Neuronal stem cell (in vitro differentiated cells): ENCODE data around the gene NRIP1.

Source experiments
- DNase-seq: peaks from one replicate; pipeline ENCODE4 v3.0.0-alpha.2; 2013; ENCODE audit warnings: low spot score
- H2AFZ ChIP-seq: one replicate; pipeline ENCODE4 v1.6.1; 2013; ENCODE audit warnings: mild to moderate bottlenecking, low read length, inconsistent platforms
- H2AK5ac ChIP-seq: 2 replicates; pipeline ENCODE4 v1.6.1; 2013; ENCODE audit warnings: low read depth, mild to moderate bottlenecking, inconsistent platforms, low read length, moderate library complexity, mixed read lengths
- H2BK120ac ChIP-seq: 2 replicates; pipeline ENCODE4 v1.6.1; 2013; ENCODE audit warnings: low read depth, mild to moderate bottlenecking, inconsistent platforms, low read length, moderate library complexity, mixed read lengths
- H2BK12ac ChIP-seq: one replicate; pipeline ENCODE4 v1.6.1; 2013; ENCODE audit warnings: low read length, inconsistent platforms
- H2BK15ac ChIP-seq: 2 replicates; pipeline ENCODE4 v1.6.1; 2013; ENCODE audit warnings: mild to moderate bottlenecking, low read length, inconsistent platforms, mixed read lengths
- H2BK5ac ChIP-seq: one replicate; pipeline ENCODE4 v1.6.1; 2013; ENCODE audit warnings: inconsistent platforms, mild to moderate bottlenecking, low read length, moderate library complexity
- H3K14ac ChIP-seq: one replicate; pipeline ENCODE4 v1.6.1; 2013; ENCODE audit warnings: low read length, inconsistent platforms
- H3K18ac ChIP-seq: 2 replicates; pipeline ENCODE4 v1.6.1; 2013; ENCODE audit warnings: low read length, inconsistent platforms
- H3K23ac ChIP-seq: 2 replicates; pipeline ENCODE4 v1.6.1; 2013; ENCODE audit warnings: low read depth, mild to moderate bottlenecking, mixed read lengths, low read length, inconsistent platforms; ENCODE audit not compliant: poor library complexity
- H3K27ac ChIP-seq: replicated peaks from 3 replicates; pipeline ENCODE4 v1.5.1; 2013; ENCODE audit warnings: low read length, inconsistent platforms
- H3K27me3 ChIP-seq, 3 experiments: 2 replicates each; pipeline ENCODE4 v1.6.1; 2013; ENCODE audit warnings: low read length in 3 of 3, mild to moderate bottlenecking in 2 of 3, inconsistent platforms in 1 of 3, low read depth in 1 of 3, mixed read lengths in 1 of 3, moderate library complexity in 1 of 3; ENCODE audit not compliant: control insufficient read depth in 3 of 3, insufficient read depth in 3 of 3
- H3K36me3 ChIP-seq, 2 donors: replicated peaks in 1 of 2; 2 replicates each; pipeline ENCODE4 v1.6.1; 2013; ENCODE audit warnings: low read length in 2 of 2; ENCODE audit not compliant: control insufficient read depth in 2 of 2, insufficient read depth in 2 of 2
- H3K4ac ChIP-seq: 2 replicates; pipeline ENCODE4 v1.6.1; 2013; ENCODE audit warnings: inconsistent platforms, mild to moderate bottlenecking, low read length, moderate library complexity
- H3K4me1 ChIP-seq, 2 donors: 1 replicate in 1 of 2; 2 replicates in 1 of 2; pipeline ENCODE4 v1.6.1; 2013; ENCODE audit warnings: low read length in 2 of 2, low read depth in 1 of 2; ENCODE audit not compliant: control insufficient read depth in 2 of 2, insufficient read depth in 1 of 2
- H3K4me2 ChIP-seq: one replicate; pipeline ENCODE4 v1.6.1; 2013; ENCODE audit warnings: mild to moderate bottlenecking, low read length, inconsistent platforms; ENCODE audit not compliant: insufficient read depth, poor library complexity, severe bottlenecking
- H3K4me3 ChIP-seq, 2 donors: 2 replicates each; pipeline ENCODE4 v1.5.1; 2013; ENCODE audit warnings: low read length in 2 of 2, mild to moderate bottlenecking in 2 of 2, inconsistent platforms in 1 of 2, moderate library complexity in 1 of 2
- H3K79me1 ChIP-seq: one replicate; pipeline ENCODE4 v1.6.1; 2013; ENCODE audit warnings: low read depth, mild to moderate bottlenecking, inconsistent platforms, low read length, moderate library complexity
- H3K9ac ChIP-seq: one replicate; pipeline ENCODE4 v1.6.1; 2013; ENCODE audit warnings: mild to moderate bottlenecking, low read depth, low read length, inconsistent platforms; ENCODE audit not compliant: poor library complexity
- H3K9me3 ChIP-seq, 2 donors: replicated peaks in 1 of 2; 2 replicates each; pipeline versions ENCODE3 to v1.6.1; 2013; ENCODE audit warnings: low read length in 2 of 2, mild to moderate bottlenecking in 2 of 2, inconsistent platforms in 1 of 2, low read depth in 1 of 2, mixed read lengths in 1 of 2, moderate library complexity in 1 of 2; ENCODE audit not compliant: control insufficient read depth in 2 of 2, insufficient read depth in 1 of 2
- H4K8ac ChIP-seq: one replicate; pipeline ENCODE4 v1.6.1; 2013; ENCODE audit warnings: low read depth, mild to moderate bottlenecking, inconsistent platforms, low read length, moderate library complexity
- H4K91ac ChIP-seq: one replicate; pipeline ENCODE4 v1.6.1; 2013; ENCODE audit warnings: low read length, low read depth, mild to moderate bottlenecking, inconsistent platforms; ENCODE audit not compliant: poor library complexity
- WGBS, 2 donors: extraction: QIAGEN DNeasy Blood & Tissue Kit; methylation state at CpG; one replicate each; pipeline ENCODE4 v1.1.7; 2013; ENCODE audit warnings: missing lambda C conversion rate in 2 of 2, mixed read lengths in 1 of 2; ENCODE audit not compliant: insufficient read length in 2 of 2, insufficient replicate concordance in 1 of 2; ENCODE audit errors: extremely low coverage in 2 of 2; 5-methylcytosine and 5-hydroxymethylcytosine counted together

Gene NRIP1

GRCh38 chr21:15006594-15007230, 58.1 kb downstream of the NRIP1 start:
- H3K9ac ChIP-seq: no peak overlapping the region
- peaks cover 4% of the 10 kb centered on the region for H3K79me1 ChIP-seq
- H3K36me3 ChIP-seq: peaks cover 0 to 37% of the 10 kb centered on the region in 2 donors
- H3K4me1 ChIP-seq: peaks cover 10 to 32% of the 10 kb centered on the region in 2 donors
- no peak overlapping the region for H2BK12ac ChIP-seq
- H3K27ac ChIP-seq: no peak overlapping the region
- no peaks in the 10 kb centered on the region for H3K27me3 ChIP-seq
- no peak overlapping the region for H3K14ac ChIP-seq
- H3K4me2 ChIP-seq: no peak overlapping the region
- no peak overlapping the region for H3K23ac ChIP-seq
- peaks cover 0 to 6% of the 10 kb centered on the region in 2 donors for H3K9me3 ChIP-seq
- DNase-seq: no peak
- no peak overlapping the region for H3K18ac ChIP-seq
- no CpG with 5 or more reads among the region's 2 CpGs for WGBS, 2 donors
- H3K4me3 ChIP-seq: no peak overlapping the region
- no peak overlapping the region for H2AFZ ChIP-seq
- no peak overlapping the region for H4K91ac ChIP-seq
- H4K8ac ChIP-seq: no peak overlapping the region
- no peak overlapping the region for H2BK120ac ChIP-seq
- no peak overlapping the region for H3K4ac ChIP-seq
- H2BK5ac ChIP-seq: no peak overlapping the region
- H2AK5ac ChIP-seq: no peak overlapping the region
- no peak overlapping the region for H2BK15ac ChIP-seq

GRCh38 chr21:15005391-15005790, 59.4 kb downstream of the NRIP1 start:
- Histone ChIP-seq H3K4me2 (no peak overlapping the region), H2BK120ac (no peak overlapping the region), H3K4me3 (no peak overlapping the region), H3K27me3 (no peaks in the 10 kb centered on the region), H3K4ac (no peak overlapping the region), H3K18ac (no peak overlapping the region), H3K36me3 (peaks cover 0 to 26% of the 10 kb centered on the region in 2 donors), H2AFZ (no peak overlapping the region), H3K14ac (no peak overlapping the region), H2BK12ac (no peak overlapping the region), H4K8ac (no peak overlapping the region), H3K9me3 (peaks cover 0 to 6% of the 10 kb centered on the region in 2 donors), H2AK5ac (no peak overlapping the region), H3K79me1 (peaks cover 4% of the 10 kb centered on the region), H2BK5ac (no peak overlapping the region), H3K4me1 (peaks cover 10 to 32% of the 10 kb centered on the region in 2 donors), H4K91ac (no peak overlapping the region), H2BK15ac (no peak overlapping the region), H3K23ac (no peak overlapping the region), H3K27ac (no peak overlapping the region), H3K9ac (no peak overlapping the region)
- no CpG with 5 or more reads among the region's 6 CpGs for WGBS, 2 donors
- DNase-seq: no peak

- Histone ChIP-seq H3K36me3 (peaks cover 0 to 21% of the 10 kb centered on the region in 2 donors), H3K4me1 (peaks cover 11 to 32% of the 10 kb centered on the region in 2 donors), H2BK12ac (no peak overlapping the region), H3K4me3 (no peak overlapping the region), H4K8ac (no peak overlapping the region), H2AK5ac (no peak overlapping the region), H2BK15ac (no peak overlapping the region), H3K9me3 (peaks cover 0 to 6% of the 10 kb centered on the region in 2 donors), H3K27me3 (no peaks in the 10 kb centered on the region), H3K4me2 (no peak overlapping the region), H3K23ac (no peak overlapping the region), H3K79me1 (peaks cover 4% of the 10 kb centered on the region), H4K91ac (no peak overlapping the region), H2BK5ac (no peak overlapping the region), H2BK120ac (no peak overlapping the region), H3K9ac (no peak overlapping the region), H2AFZ (no peak overlapping the region), H3K27ac (no peak overlapping the region), H3K4ac (no peak overlapping the region), H3K14ac (no peak overlapping the region), H3K18ac (no peak overlapping the region)
- no CpG with 5 or more reads among the region's 2 CpGs for WGBS, 2 donors
- no peak for DNase-seq
These were observed 60.0 kb downstream of the NRIP1 start for GRCh38 chr21:15004721-15005370.

DNA sequence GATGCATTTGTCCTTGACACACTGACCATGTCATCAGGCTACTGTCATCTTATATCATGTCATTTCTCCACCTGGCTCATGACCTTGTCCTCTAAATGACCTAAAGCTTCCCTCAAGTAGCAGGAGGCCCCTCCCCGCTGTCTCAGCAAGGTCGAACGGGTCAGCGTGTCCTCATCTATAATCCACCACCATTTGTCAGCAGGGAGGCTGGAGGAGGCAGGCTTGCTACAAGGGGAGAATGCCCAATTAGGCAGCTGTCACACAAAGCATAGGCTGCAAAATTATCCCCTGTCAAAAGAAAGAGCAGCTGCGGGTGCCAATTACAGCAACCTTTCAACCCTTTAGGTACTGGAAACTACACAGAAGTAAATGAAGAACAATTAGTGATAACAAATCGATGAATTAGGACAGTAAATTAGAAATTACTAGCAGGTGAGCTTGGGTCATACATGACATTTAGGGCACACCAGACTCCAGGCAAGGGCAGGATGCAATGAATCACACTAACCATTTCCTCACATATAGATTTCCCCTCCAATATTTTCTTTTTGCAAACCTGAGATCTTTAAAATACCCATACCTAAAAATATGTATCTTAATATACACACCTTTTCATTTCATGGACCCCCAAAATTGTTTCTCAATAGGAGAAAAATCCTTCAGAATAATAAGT, 61.2 kb downstream of the NRIP1 start:
- peak; percentile 46 for DNase-seq

More for the DNA sequence above, 61.2 kb downstream of the NRIP1 start:
- Histone ChIP-seq H2AK5ac (no peak overlapping the region), H3K4me1 (peaks cover 11 to 32% of the 10 kb centered on the region in 2 donors), H3K79me1 (peaks cover 4% of the 10 kb centered on the region), H4K8ac (no peak overlapping the region), H2BK120ac (no peak overlapping the region), H3K36me3 (peaks cover 0 to 12% of the 10 kb centered on the region in 2 donors), H2BK15ac (no peak overlapping the region), H3K27me3 (no peaks in the 10 kb centered on the region), H3K23ac (no peak overlapping the region), H3K18ac (no peak overlapping the region), H3K9ac (no peak overlapping the region), H2AFZ (no peak overlapping the region), H3K4ac (no peak overlapping the region), H3K9me3 (peaks cover 0 to 6% of the 10 kb centered on the region in 2 donors), H3K4me3 (no peak overlapping the region), H3K27ac (no peak overlapping the region), H3K4me2 (no peak overlapping the region), H2BK5ac (no peak overlapping the region), H4K91ac (no peak overlapping the region), H3K14ac (no peak overlapping the region), H2BK12ac (no peak overlapping the region)
- WGBS, 2 donors: no CpG with 5 or more reads among the region's 6 CpGs
